H1 (cell line): ENCODE results near the gene RELCH. TPM values are rescaled to one million over a fixed set of nuclear protein-coding genes. Genes with fewer than 3 reads are reported as not detected.

ENCODE experiments used
- CTCF ChIA-PET: fragments of 300-600 bp; sonication (Branson Sonifier 250); formaldehyde crosslinking; loops from one replicate; lab custom pipeline; 2021; ENCODE audit not compliant: partially characterized antibody; lab: Charles Lee
- POLR2A ChIA-PET: fragments of 300-600 bp; sonication (Branson Sonifier 250); formaldehyde crosslinking; loops from one replicate; lab custom pipeline; 2021; ENCODE audit warnings: inconsistent platforms; ENCODE audit not compliant: partially characterized antibody; lab: Charles Lee
- DNase-seq, 2 experiments: peaks; one replicate each; pipeline versions ENCODE4 v3.0.0 to v3.0.0-alpha.2; 2010 to 2022; ENCODE audit warnings: low spot score in 2 of 2, low read depth in 1 of 2, mixed read lengths in 1 of 2
- FAIRE-seq: peaks from 2 replicates; lab custom pipeline; 2011; peaks lifted over from hg19 to GRCh38; lab: Jason Lieb, UNC
- H2AFZ ChIP-seq: 2 replicates; pipeline ENCODE4 v1.8.1; 2012; ENCODE audit warnings: low read length, inconsistent platforms
- H2AK5ac ChIP-seq: 2 replicates; pipeline ENCODE4 v1.6.1; 2013; ENCODE audit warnings: low read depth, low read length
- H2BK120ac ChIP-seq: replicated peaks from 2 replicates; pipeline ENCODE3; 2013; ENCODE audit warnings: low read depth, low read length, inconsistent platforms
- H2BK12ac ChIP-seq: 2 replicates; pipeline ENCODE4 v1.6.1; 2013; ENCODE audit warnings: low read depth, low read length
- H2BK15ac ChIP-seq: 2 replicates; pipeline ENCODE4 v1.6.1; 2013; ENCODE audit warnings: low read length
- H2BK20ac ChIP-seq: 2 replicates; pipeline ENCODE4 v1.6.1; 2013; ENCODE audit warnings: low read length
- H2BK5ac ChIP-seq: 2 replicates; pipeline ENCODE4 v1.6.1; 2013; ENCODE audit warnings: low read depth, low read length
- H3K14ac ChIP-seq: 2 replicates; pipeline ENCODE4 v1.6.1; 2013; ENCODE audit warnings: inconsistent platforms; ENCODE audit not compliant: insufficient read length
- H3K18ac ChIP-seq: 2 replicates; pipeline ENCODE4 v1.6.1; 2013; ENCODE audit warnings: low read length; ENCODE audit errors: extremely low read depth
- H3K23ac ChIP-seq: 2 replicates; pipeline ENCODE4 v1.6.1; 2013; ENCODE audit warnings: inconsistent platforms; ENCODE audit not compliant: insufficient read length
- H3K23me2 ChIP-seq: 2 replicates; pipeline ENCODE4 v1.6.1; 2013; ENCODE audit warnings: low read depth, low read length
- H3K27ac ChIP-seq: 2 replicates; pipeline ENCODE4 v1.6.1; 2011; ENCODE audit warnings: low read depth, low read length, inconsistent platforms
- H3K27me3 ChIP-seq, 4 experiments: replicated peaks in 1 of 4; 1 replicate in 1 of 4; 2 replicates in 3 of 4; pipeline versions ENCODE4 v1.6.1 to v1.8.1; 2011 to 2013; ENCODE audit warnings: low read length in 3 of 4, mild to moderate bottlenecking in 3 of 4, inconsistent platforms in 2 of 4, mixed read lengths in 2 of 4, moderate library complexity in 1 of 4; ENCODE audit not compliant: control insufficient read depth in 3 of 4, insufficient read depth in 3 of 4; ENCODE audit errors: extremely low read depth in 1 of 4
- H3K36me3 ChIP-seq, 4 experiments: 2 replicates each; pipeline versions ENCODE4 v1.6.1 to v1.8.1; 2011 to 2013; ENCODE audit warnings: mild to moderate bottlenecking in 4 of 4, low read length in 3 of 4, moderate library complexity in 2 of 4, control low read depth in 1 of 4, inconsistent platforms in 1 of 4; ENCODE audit not compliant: insufficient read depth in 4 of 4, control insufficient read depth in 2 of 4
- H3K4ac ChIP-seq: replicated peaks from 2 replicates; pipeline ENCODE3; 2013; ENCODE audit warnings: low read length, low read depth, mixed read lengths, inconsistent platforms; ENCODE audit not compliant: insufficient read length
- H3K4me1 ChIP-seq, 4 experiments: replicated peaks in 1 of 4; 1 replicate in 1 of 4; 2 replicates in 3 of 4; pipeline versions ENCODE4 v1.6.1 to v1.8.1; 2011 to 2013; ENCODE audit warnings: low read length in 3 of 4, inconsistent platforms in 2 of 4, mixed read lengths in 1 of 4; ENCODE audit not compliant: insufficient read depth in 4 of 4, control insufficient read depth in 3 of 4
- H3K4me2 ChIP-seq, 2 experiments: 2 replicates each; pipeline versions ENCODE4 v1.6.1 to v1.8.1; 2011 to 2013; ENCODE audit warnings: low read depth in 2 of 2, low read length in 2 of 2, control low read depth in 1 of 2, inconsistent platforms in 1 of 2, mild to moderate bottlenecking in 1 of 2; ENCODE audit not compliant: insufficient read depth in 1 of 2
- H3K4me3 ChIP-seq, 4 experiments: fragments of 200-600, 300-600 bp in 1 of 4; sonication (generic), shearing (Covaris generic), sonication (Bioruptor Twin) in 1 of 4; 2 replicates each; pipeline versions ENCODE4 v1.5.1 to v1.8.1; 2011 to 2016; ENCODE audit warnings: low read length in 4 of 4, low read depth in 3 of 4, control low read depth in 2 of 4, inconsistent platforms in 2 of 4, mild to moderate bottlenecking in 2 of 4, mixed read lengths in 1 of 4, moderate library complexity in 1 of 4; ENCODE audit not compliant: insufficient read depth in 2 of 4; ENCODE audit errors: extremely low read depth in 1 of 4
- H3K56ac ChIP-seq: replicated peaks from 2 replicates; pipeline ENCODE3; 2013; ENCODE audit warnings: low read depth, mild to moderate bottlenecking, mixed read lengths, low read length, inconsistent platforms; ENCODE audit not compliant: insufficient read length
- H3K79me1 ChIP-seq: 2 replicates; pipeline ENCODE4 v1.6.1; 2013; ENCODE audit warnings: low read depth, low read length, control low read depth
- H3K79me2 ChIP-seq, 2 experiments: 2 replicates each; pipeline versions ENCODE4 v1.6.1 to v1.8.1; 2012 to 2013; ENCODE audit warnings: low read length in 2 of 2, mild to moderate bottlenecking in 2 of 2, inconsistent platforms in 1 of 2; ENCODE audit not compliant: insufficient read depth in 2 of 2, control insufficient read depth in 1 of 2
- H3K9ac ChIP-seq, 4 experiments: replicated peaks in 1 of 4; 1 replicate in 1 of 4; 2 replicates in 3 of 4; pipeline versions ENCODE4 v1.6.1 to v1.8.1; 2011 to 2013; ENCODE audit warnings: low read depth in 3 of 4, low read length in 3 of 4, control low read depth in 2 of 4, mild to moderate bottlenecking in 2 of 4, moderate library complexity in 2 of 4, inconsistent platforms in 1 of 4; ENCODE audit errors: extremely low read depth in 1 of 4
- H3K9me3 ChIP-seq, 2 experiments: 2 replicates each; pipeline versions ENCODE4 v1.6.1 to v1.8.1; 2012 to 2013; ENCODE audit warnings: mild to moderate bottlenecking in 2 of 2, moderate library complexity in 2 of 2, control low read depth in 1 of 2, inconsistent platforms in 1 of 2, low read depth in 1 of 2, low read length in 1 of 2, mixed read lengths in 1 of 2; ENCODE audit not compliant: insufficient read depth in 2 of 2
- H4K20me1 ChIP-seq, 2 experiments: replicated peaks in 1 of 2; 2 replicates each; pipeline versions ENCODE3 to v1.8.1; 2011 to 2013; ENCODE audit warnings: inconsistent platforms in 2 of 2, low read length in 2 of 2, mild to moderate bottlenecking in 1 of 2; ENCODE audit not compliant: insufficient read depth in 2 of 2, control insufficient read depth in 1 of 2
- H4K5ac ChIP-seq: 2 replicates; pipeline ENCODE4 v1.6.1; 2013; ENCODE audit warnings: low read length, low read depth, mixed read lengths, inconsistent platforms; ENCODE audit not compliant: insufficient read length
- H4K8ac ChIP-seq: 2 replicates; pipeline ENCODE4 v1.8.0; 2013; ENCODE audit warnings: mild to moderate bottlenecking, moderate library complexity, low read length, inconsistent platforms; ENCODE audit not compliant: insufficient read depth; ENCODE audit errors: extremely low read depth
- H4K91ac ChIP-seq: replicated peaks from 2 replicates; pipeline ENCODE3; 2013; ENCODE audit warnings: low read length, mixed read lengths, inconsistent platforms; ENCODE audit not compliant: insufficient read length
- CTCF ChIP-seq, 3 experiments: IDR thresholded peaks; 1 replicate in 2 of 3; 2 replicates in 1 of 3; pipeline versions ENCODE4 v1.5.1 to v1.6.1; 2011; ENCODE audit warnings: low read length in 3 of 3, mild to moderate bottlenecking in 3 of 3, inconsistent platforms in 2 of 3, low read depth in 1 of 3, moderate library complexity in 1 of 3; ENCODE audit not compliant: insufficient read depth in 1 of 3; ENCODE audit errors: control extremely low read depth in 1 of 3
- EP300 ChIP-seq, 2 experiments: IDR thresholded peaks; 1 replicate in 1 of 2; 2 replicates in 1 of 2; pipeline ENCODE4 v1.6.1; 2011 to 2012; ENCODE audit warnings: low read depth in 2 of 2, low read length in 2 of 2, mild to moderate bottlenecking in 2 of 2, borderline replicate concordance in 1 of 2, inconsistent platforms in 1 of 2, moderate library complexity in 1 of 2
- KDM4A ChIP-seq: IDR thresholded peaks from one replicate; pipeline ENCODE4 v1.7.1; 2012; ENCODE audit warnings: low read depth, mild to moderate bottlenecking, moderate library complexity, low read length, inconsistent platforms; ENCODE audit not compliant: severe bottlenecking
- MAFK ChIP-seq: IDR thresholded peaks from 2 replicates; pipeline ENCODE4 v1.6.1; 2012; ENCODE audit warnings: low read depth, mild to moderate bottlenecking, improper control_type of control experiment, low read length
- MAX ChIP-seq: IDR thresholded peaks from 2 replicates; pipeline ENCODE4 v1.6.1; 2012; ENCODE audit warnings: inconsistent platforms
- PHF8 ChIP-seq: fragments of 200-600 bp; sonication (generic); conservative IDR thresholded peaks from 2 replicates; pipeline ENCODE4 v1.7.1; 2012; ENCODE audit warnings: low read depth, mild to moderate bottlenecking, inconsistent platforms, low read length, moderate library complexity
- POLR2A ChIP-seq, 2 experiments: IDR thresholded peaks; 1 replicate in 1 of 2; 2 replicates in 1 of 2; pipeline ENCODE4 v1.6.1; 2011; ENCODE audit warnings: low read depth in 2 of 2, low read length in 2 of 2, mild to moderate bottlenecking in 2 of 2; ENCODE audit errors: control extremely low read depth in 1 of 2
- POLR2AphosphoS5 ChIP-seq: IDR thresholded peaks from 2 replicates; pipeline ENCODE4 v1.6.1; 2011; ENCODE audit warnings: low read depth, low read length
- POU5F1 ChIP-seq: IDR thresholded peaks from 2 replicates; pipeline ENCODE4 v1.6.1; 2011; ENCODE audit warnings: low read depth, mild to moderate bottlenecking, low read length, moderate library complexity
- RNF2 ChIP-seq: fragments of 200-900, 300-1000 bp; sonication (generic); IDR thresholded peaks from 2 replicates; pipeline ENCODE4 v1.7.1; 2016; ENCODE audit warnings: borderline replicate concordance, low read depth, mild to moderate bottlenecking, antibody characterized with exemption, low read length; ENCODE audit not compliant: poor library complexity, severe bottlenecking; ENCODE audit errors: missing control alignments
- SP4 ChIP-seq: IDR thresholded peaks from 2 replicates; pipeline ENCODE4 v1.6.1; 2012; ENCODE audit warnings: low read length, inconsistent platforms
- YY1 ChIP-seq: IDR thresholded peaks from 2 replicates; pipeline ENCODE4 v1.6.1; 2011; ENCODE audit warnings: low read depth, mild to moderate bottlenecking, low read length
- WGBS, 2 experiments: shearing (Covaris generic) in 1 of 2; methylation state at CpG; one replicate each; pipeline versions ENCODE4 v1.1.6 to v1.1.7; 2013 to 2015; ENCODE audit warnings: low lambda C conversion rate in 2 of 2, mixed read lengths in 2 of 2, inconsistent platforms in 1 of 2, low coverage in 1 of 2, missing lambda C conversion rate in 1 of 2; ENCODE audit not compliant: insufficient replicate concordance in 2 of 2, insufficient coverage in 1 of 2, insufficient read length in 1 of 2; ENCODE audit errors: extremely low coverage in 1 of 2, missing lambda C conversion rate in 1 of 2; 5-methylcytosine and 5-hydroxymethylcytosine counted together
- polyA plus RNA-seq, 7 experiments: library from polyadenylated mRNA; depleted of rRNA in 3 of 7; stranded (reverse) in 5 of 7; unstranded in 2 of 7; fragments of >200 nt in 5 of 7; fragments of 200-250 nt in 2 of 7; gene quantifications; 1 replicate in 5 of 7; 2 replicates in 1 of 7; 4 replicates in 1 of 7; pipeline versions ENCODE4 v1.2.1 to v1.2.3, GENCODE V29; 2011 to 2013; ENCODE audit warnings: missing spikeins in 2 of 7, mixed read lengths in 2 of 7
- total RNA-seq: library from RNA; stranded (reverse); fragmentation: NEBNext Ultra II Directional; extraction: Animal tissue kit (Norgen Biotek cat#: 25700); gene quantifications from 2 replicates; pipeline ENCODE4 v1.2.1, GENCODE V29; 2021

The RELCH gene
- total and polyA plus RNA-seq, 2 of the 8 experiments (the other 6 are each of a cell fraction or from before 2014, with no cell fraction given): 7.3 to 26.9 TPM

GRCh38 chr18:62312851-62313250, 125.8 kb downstream of the RELCH start:
- Histone ChIP-seq H3K9me3 (no peaks in the 10 kb centered on the region), H2BK12ac (no peak overlapping the region), H4K8ac (no peak overlapping the region), H3K36me3 (peaks cover 0 to 18% (median 1%) of the 10 kb centered on the region in 4 experiments; a peak in 4 of 8 replicates), H4K91ac (no peak overlapping the region), H3K14ac (no peak overlapping the region), H3K23me2 (no peaks in the 10 kb centered on the region), H4K5ac (no peak overlapping the region), H4K20me1 (no peaks in the 10 kb centered on the region), H3K27me3 (no peaks in the 10 kb centered on the region), H3K4me3 (no peak overlapping the region), H2BK15ac (no peak overlapping the region), H2AK5ac (no peak overlapping the region), H3K79me1 (no peaks in the 10 kb centered on the region), H3K9ac (no peak overlapping the region), H3K27ac (no peak overlapping the region), H3K4ac (no peak overlapping the region), H2AFZ (no peak overlapping the region), H3K79me2 (no peaks in the 10 kb centered on the region), H2BK5ac (no peak overlapping the region), H2BK20ac (no peak overlapping the region), H3K4me1 (no peaks in the 10 kb centered on the region), H2BK120ac (no peak overlapping the region), H3K23ac (no peak overlapping the region), H3K4me2 (no peak overlapping the region), H3K56ac (no peak overlapping the region), H3K18ac (no peak overlapping the region)
- ChIA-PET POLR2A (no interaction called here), CTCF (no interaction called here)
- FAIRE-seq (no peak), DNase-seq (no peak)
- 96% methylated on average over 1 of the region's 1 CpG; no CpG with 5 or more reads in 1 of the 2 experiments for WGBS, 2 experiments
- no peak for TF ChIP-seq RNF2
- no peak for TF ChIP-seq POLR2AphosphoS5
- TF ChIP-seq PHF8: no peak
- TF ChIP-seq MAFK: no peak
- no peak for TF ChIP-seq KDM4A
- TF ChIP-seq SP4: no peak
- no peak for TF ChIP-seq EP300 (IDR thresholded peaks at IDR 0.05; ENCODE audit: borderline replicate concordance in 1 of 2, low read depth in 2 of 2, low read length in 2 of 2)
- TF ChIP-seq YY1: no peak
- TF ChIP-seq MAX: no peak
- no peak for TF ChIP-seq POU5F1
- TF ChIP-seq POLR2A (IDR thresholded peaks at IDR 0.05; ENCODE audit: control extremely low read depth in 1 of 2, low read depth in 2 of 2, low read length in 2 of 2): no peak
- no peak for TF ChIP-seq CTCF (IDR thresholded peaks at IDR 0.05; ENCODE audit: control extremely low read depth in 1 of 3, insufficient read depth in 1 of 3, low read depth in 1 of 3, low read length in 3 of 3)
